Endothelial cell of umbilical vein (primary cell): Measurements from ENCODE around the gene WIZ. TPM values are rescaled to one million over a fixed set of nuclear protein-coding genes. Genes with fewer than 3 reads are reported as not detected.

Experiments used
- BruUV-seq: library from RNA; stranded (reverse); fragments of 400-500 nt; replicated peaks from 2 replicates; lab custom pipeline; 2021; lab: Mats Ljungman, UMichigan
- CTCF ChIA-PET: fragments of 300-600, 350-600 bp; sonication (Branson Sonifier 250); formaldehyde crosslinking; loops from one replicate; lab custom pipeline; 2021; ENCODE audit warnings: antibody characterized with exemption, inconsistent platforms; lab: Charles Lee
- POLR2A ChIA-PET: fragments of 300-600, 350-600 bp; sonication (Branson Sonifier 250); formaldehyde crosslinking; loops from one replicate; lab custom pipeline; 2021; ENCODE audit warnings: antibody characterized with exemption, inconsistent platforms; lab: Charles Lee
- DNase-seq: peaks from one replicate; pipeline ENCODE4 v3.0.0-alpha.2; 2011; ENCODE audit warnings: low read depth, low spot score
- FAIRE-seq: peaks from 2 replicates; lab custom pipeline; 2011; peaks lifted over from hg19 to GRCh38; lab: Jason Lieb, UNC
- H2AFZ ChIP-seq: 2 replicates; pipeline ENCODE4 v1.6.0; 2012; ENCODE audit warnings: low read depth, low read length, control low read depth, inconsistent platforms
- H3K27ac ChIP-seq: 2 replicates; pipeline ENCODE4 v1.5.1; 2011; ENCODE audit warnings: low read depth, mild to moderate bottlenecking, control low read depth, low read length, moderate library complexity; ENCODE audit not compliant: insufficient read depth
- H3K27me3 ChIP-seq, 2 experiments: 2 replicates each; pipeline versions ENCODE4 v1.6.0 to v1.6.1; 2011; ENCODE audit warnings: low read length in 2 of 2, mixed read lengths in 1 of 2; ENCODE audit not compliant: control insufficient read depth in 2 of 2, insufficient read depth in 2 of 2
- H3K36me3 ChIP-seq, 2 experiments: 2 replicates in 1 of 2; 3 replicates in 1 of 2; pipeline ENCODE4 v1.5.1; 2011; ENCODE audit warnings: low read length in 2 of 2, mild to moderate bottlenecking in 1 of 2, moderate library complexity in 1 of 2; ENCODE audit not compliant: control insufficient read depth in 2 of 2, insufficient read depth in 2 of 2; ENCODE audit errors: extremely low read depth in 1 of 2
- H3K4me1 ChIP-seq: 3 replicates; pipeline ENCODE4 v1.5.1; 2011; ENCODE audit warnings: mild to moderate bottlenecking, low read length; ENCODE audit not compliant: control insufficient read depth, insufficient read depth; ENCODE audit errors: extremely low read depth
- H3K4me2 ChIP-seq: 2 replicates; pipeline ENCODE4 v1.6.1; 2011; ENCODE audit warnings: low read length, control low read depth, mixed read lengths; ENCODE audit not compliant: insufficient read depth
- H3K4me3 ChIP-seq, 3 experiments: fragments of 200-600 bp in 1 of 3; sonication (generic), shearing (Covaris generic) in 1 of 3; replicated peaks in 1 of 3; 2 replicates each; pipeline ENCODE4 v1.5.1; 2011 to 2016; ENCODE audit warnings: control low read depth in 3 of 3, low read length in 3 of 3, mild to moderate bottlenecking in 2 of 3, inconsistent platforms in 1 of 3, low read depth in 1 of 3, moderate library complexity in 1 of 3; ENCODE audit not compliant: insufficient read depth in 1 of 3
- H3K79me2 ChIP-seq: 2 replicates; pipeline ENCODE4 v1.6.0; 2012; ENCODE audit warnings: low read length, inconsistent platforms; ENCODE audit not compliant: control insufficient read depth, insufficient read depth
- H3K9ac ChIP-seq: replicated peaks from 2 replicates; pipeline ENCODE3; 2011; ENCODE audit warnings: low read length, control low read depth; ENCODE audit not compliant: insufficient read depth; ENCODE audit errors: extremely low read depth
- H3K9me1 ChIP-seq: replicated peaks from 3 replicates; pipeline ENCODE4 v1.6.0; 2011; ENCODE audit warnings: mild to moderate bottlenecking, low read length; ENCODE audit not compliant: control insufficient read depth, insufficient read depth; ENCODE audit errors: extremely low read depth
- H3K9me3 ChIP-seq: replicated peaks from 2 replicates; pipeline ENCODE4 v1.5.1; 2012; ENCODE audit warnings: low read length, inconsistent platforms; ENCODE audit not compliant: control insufficient read depth, insufficient read depth
- H4K20me1 ChIP-seq: replicated peaks from 2 replicates; pipeline ENCODE3; 2011; ENCODE audit warnings: mild to moderate bottlenecking, low read length; ENCODE audit not compliant: control insufficient read depth, insufficient read depth; ENCODE audit errors: extremely low read depth
- EZH2 ChIP-seq: IDR thresholded peaks from 2 replicates; pipeline ENCODE4 v1.6.1; 2012; ENCODE audit warnings: borderline replicate concordance, low read depth, mild to moderate bottlenecking, moderate library complexity, low read length, inconsistent platforms; ENCODE audit not compliant: severe bottlenecking
- FOS ChIP-seq: IDR thresholded peaks from 2 replicates; pipeline ENCODE4 v1.6.1; 2011; ENCODE audit warnings: mild to moderate bottlenecking, low read length, moderate library complexity, borderline replicate concordance; ENCODE audit not compliant: insufficient read depth
- GATA2 ChIP-seq: IDR thresholded peaks from 2 replicates; pipeline ENCODE4 v1.7.0; 2011; ENCODE audit warnings: low read depth, mild to moderate bottlenecking, moderate library complexity, mixed read lengths, low read length; ENCODE audit not compliant: insufficient read length, insufficient read depth
- JUN ChIP-seq: IDR thresholded peaks from 2 replicates; pipeline ENCODE4 v1.6.1; 2011; ENCODE audit warnings: borderline replicate concordance, low read depth; ENCODE audit not compliant: insufficient read length, insufficient read depth
- MYC ChIP-seq: IDR thresholded peaks from one replicate; pipeline ENCODE4 v1.6.1; 2011; ENCODE audit warnings: mild to moderate bottlenecking, low read depth, low read length
- POLR2A ChIP-seq: IDR thresholded peaks from 2 replicates; pipeline ENCODE4 v1.6.1; 2012; ENCODE audit warnings: low read depth, mild to moderate bottlenecking, control low read depth, low read length
- POLR2AphosphoS5 ChIP-seq: IDR thresholded peaks from 2 replicates; pipeline ENCODE4 v1.6.1; 2012; ENCODE audit warnings: low read depth, mild to moderate bottlenecking, control low read depth, low read length, moderate library complexity; ENCODE audit not compliant: insufficient read depth
- dilution Hi-C: fragments of 300-500 bp; cut with MboI; formaldehyde crosslinking; loops from one replicate; pipeline ENCODE4 v1.15.0; 2019; ENCODE audit warnings: low sequenced_read_pairs; ENCODE audit not compliant: extremely low pct_ligation_motif_present
- intact Hi-C: fragments of 100-400 bp; cut with micrococcal nuclease; formaldehyde crosslinking; loops from one replicate; pipeline ENCODE4 v1.10.0; 2022
- polyA plus RNA-seq, 4 experiments: library from polyadenylated mRNA; depleted of rRNA in 3 of 4; stranded (reverse) in 3 of 4; unstranded in 1 of 4; fragments of >200 nt; gene quantifications; 2 replicates each; pipeline versions ENCODE4 v1.2.1 to v1.2.3, GENCODE V29; 2011 to 2012; ENCODE audit warnings: missing spikeins in 1 of 4
- total RNA-seq: library from RNA; stranded (reverse); gene quantifications from 2 replicates; pipeline ENCODE4 v1.2.3, GENCODE V29; 2021
- TF ChIP-seq, protein P1 (sequence below), 2 donors: IDR thresholded peaks; 1 replicate in 1 of 2; 2 replicates in 1 of 2; pipeline ENCODE4 v1.5.1; 2011; ENCODE audit warnings: low read length in 2 of 2, mild to moderate bottlenecking in 2 of 2, moderate library complexity in 2 of 2, control low read depth in 1 of 2, inconsistent platforms in 1 of 2, low read depth in 1 of 2; ENCODE audit not compliant: insufficient read depth in 1 of 2; ENCODE audit errors: extremely low read depth in 1 of 2
- TF ChIP-seq, protein P2 (sequence below): IDR thresholded peaks from 2 replicates; pipeline ENCODE4 v1.6.1; 2011; ENCODE audit not compliant: insufficient read depth, insufficient read length

WIZ gene
- total and polyA plus RNA-seq, 2 donors (not counting 3 experiments of a cell fraction or from before 2014, with no cell fraction given) = 21.0 to 47.2 TPM

DNA sequence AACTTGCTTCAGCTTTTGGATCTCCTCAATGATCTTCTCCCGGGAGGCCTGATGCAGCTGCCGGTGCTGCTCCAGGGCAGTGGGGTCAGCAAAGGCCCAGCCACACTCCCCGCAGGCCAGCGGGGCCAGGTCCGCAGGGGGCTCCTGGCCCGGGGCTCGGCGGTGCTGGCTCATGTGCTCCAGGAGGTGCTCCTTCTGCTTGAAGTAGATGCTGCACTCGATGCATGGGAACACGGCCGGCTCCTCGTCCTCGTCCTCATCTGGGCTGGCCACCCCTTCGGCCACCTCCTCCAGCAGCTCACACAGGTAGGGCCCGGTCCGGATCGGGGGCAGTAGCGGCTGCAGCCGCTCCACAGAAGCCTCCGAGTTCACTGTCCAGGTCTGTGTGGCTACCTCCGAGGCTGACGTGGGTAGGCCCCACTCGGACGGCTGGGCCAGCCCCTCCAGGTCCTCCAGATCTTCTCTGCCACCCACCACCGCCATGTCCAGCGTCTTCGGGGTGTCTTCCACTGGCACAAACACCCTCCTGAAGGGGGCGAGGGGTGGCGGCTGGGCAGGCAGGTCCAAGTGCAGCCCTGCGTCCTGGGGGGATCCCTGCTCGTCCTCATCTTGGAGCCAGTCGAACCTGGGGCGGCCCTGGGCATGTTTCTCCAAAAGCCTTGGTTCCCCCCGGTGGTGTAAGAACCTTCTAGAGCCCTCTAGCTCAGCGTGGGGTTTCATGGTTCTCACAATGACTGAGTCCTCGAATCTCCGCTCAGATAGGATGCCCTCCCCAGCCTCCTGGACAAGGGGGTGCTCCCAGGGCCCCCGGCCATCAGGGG, 9.7 kb downstream of the WIZ start:
- H3K36me3 ChIP-seq = no peaks in the 10 kb centered on the region
- no peaks in the 10 kb centered on the region for H4K20me1 ChIP-seq
- DNase-seq (no peak), FAIRE-seq (no peak)
- no peak overlapping the region for H3K4me2 ChIP-seq
- ChIA-PET CTCF (no interaction called here), POLR2A (no interaction called here)
- H3K27ac ChIP-seq = no peak overlapping the region
- intact Hi-C loops = no loop called here
- H3K4me3 ChIP-seq = no peak overlapping the region
- no peaks in the 10 kb centered on the region for H3K9me1 ChIP-seq
- H3K9ac ChIP-seq = no peak overlapping the region
- dilution Hi-C loops = no loop called here
- TF ChIP-seq FOS (no peak), POLR2A (no peak), POLR2AphosphoS5 (no peak), MYC (no peak), GATA2 (no peak), JUN (no peak), EZH2 (no peak)
- TF ChIP-seq, protein P1, sequence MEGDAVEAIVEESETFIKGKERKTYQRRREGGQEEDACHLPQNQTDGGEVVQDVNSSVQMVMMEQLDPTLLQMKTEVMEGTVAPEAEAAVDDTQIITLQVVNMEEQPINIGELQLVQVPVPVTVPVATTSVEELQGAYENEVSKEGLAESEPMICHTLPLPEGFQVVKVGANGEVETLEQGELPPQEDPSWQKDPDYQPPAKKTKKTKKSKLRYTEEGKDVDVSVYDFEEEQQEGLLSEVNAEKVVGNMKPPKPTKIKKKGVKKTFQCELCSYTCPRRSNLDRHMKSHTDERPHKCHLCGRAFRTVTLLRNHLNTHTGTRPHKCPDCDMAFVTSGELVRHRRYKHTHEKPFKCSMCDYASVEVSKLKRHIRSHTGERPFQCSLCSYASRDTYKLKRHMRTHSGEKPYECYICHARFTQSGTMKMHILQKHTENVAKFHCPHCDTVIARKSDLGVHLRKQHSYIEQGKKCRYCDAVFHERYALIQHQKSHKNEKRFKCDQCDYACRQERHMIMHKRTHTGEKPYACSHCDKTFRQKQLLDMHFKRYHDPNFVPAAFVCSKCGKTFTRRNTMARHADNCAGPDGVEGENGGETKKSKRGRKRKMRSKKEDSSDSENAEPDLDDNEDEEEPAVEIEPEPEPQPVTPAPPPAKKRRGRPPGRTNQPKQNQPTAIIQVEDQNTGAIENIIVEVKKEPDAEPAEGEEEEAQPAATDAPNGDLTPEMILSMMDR (IDR thresholded peaks at IDR 0.05; ENCODE audit: extremely low read depth in 1 of 2, insufficient read depth in 1 of 2, low read depth in 1 of 2, low read length in 2 of 2) = no peak
- TF ChIP-seq, protein P2, sequence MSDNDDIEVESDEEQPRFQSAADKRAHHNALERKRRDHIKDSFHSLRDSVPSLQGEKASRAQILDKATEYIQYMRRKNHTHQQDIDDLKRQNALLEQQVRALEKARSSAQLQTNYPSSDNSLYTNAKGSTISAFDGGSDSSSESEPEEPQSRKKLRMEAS = no peak
- H3K4me1 ChIP-seq = no peaks in the 10 kb centered on the region
- no peaks in the 10 kb centered on the region for H3K27me3 ChIP-seq
- H2AFZ ChIP-seq = no peak overlapping the region
- BruUV-seq = no TSS peak
- no peaks in the 10 kb centered on the region for H3K79me2 ChIP-seq
- H3K9me3 ChIP-seq = no peaks in the 10 kb centered on the region
